K562 (cell line): Measurements from ENCODE around the gene CKS2. TPM values are rescaled to one million over a fixed set of nuclear protein-coding genes. Genes with fewer than 3 reads are reported as not detected.

ENCODE experiments used
- AFF4 ChIP-seq: sonication (generic); formaldehyde crosslinking; IDR thresholded peaks from 2 replicates; pipeline ENCODE4 v1.8.0; 2023; ENCODE audit warnings: mild to moderate bottlenecking, missing genetic modification reagents
- ATF7 ChIP-seq: fragments of 450-650 bp; IDR thresholded peaks from 2 replicates; pipeline ENCODE4 v1.7.1; 2014; ENCODE audit warnings: mild to moderate bottlenecking, moderate library complexity
- PRDM10 ChIP-seq: fragments of 450-650 bp; IDR thresholded peaks from 2 replicates; pipeline ENCODE4 v1.6.1; 2018; ENCODE audit not compliant: partially characterized antibody
- ZC3H4 ChIP-seq: sonication (generic); formaldehyde crosslinking; IDR thresholded peaks from 2 replicates; pipeline ENCODE4 v1.9.0; 2021; ENCODE audit warnings: missing genetic modification reagents, borderline replicate concordance
- ZNF212 ChIP-seq: fragments of 450-650 bp; formaldehyde crosslinking; IDR thresholded peaks from 2 replicates; pipeline ENCODE4 v1.4.0; 2020; ENCODE audit warnings: mild to moderate bottlenecking
- polyA plus RNA-seq, 8 experiments: library from polyadenylated mRNA; depleted of rRNA in 4 of 8; stranded (reverse) in 5 of 8; unstranded in 3 of 8; fragments of >200 nt; fragmentation: Nextera tagmentation in 2 of 8; fragmentation: Illumina TruSeq in 1 of 8; extraction: Ambion mirVana in 2 of 8; extraction: Trizol in 1 of 8; gene quantifications; 2 replicates each; pipeline versions ENCODE4 v1.2.1 to v1.2.3, GENCODE V29; 2011 to 2014; ENCODE audit warnings: inconsistent platforms in 1 of 8, missing spikeins in 1 of 8
- total RNA-seq, 7 experiments: library from RNA; depleted of rRNA in 6 of 7; stranded (reverse); fragments of >200 nt in 6 of 7; fragmentation: Illumina TruSeq in 2 of 7; extraction: Trizol in 2 of 7; gene quantifications; 2 replicates each; pipeline versions ENCODE4 v1.2.1 to v1.2.3, GENCODE V29; 2011 to 2021; ENCODE audit warnings: low replicate concordance in 1 of 7

CKS2 gene
- total and polyA plus RNA-seq, 9 of the 15 experiments (the other 6 are each of a cell fraction or from before 2014, with no cell fraction given), result 123 to 941 (median 321) TPM

GRCh38 chr9:89312222-89312571, 1.2 kb downstream of the CKS2 start (continued):
- TF ChIP-seq ZNF212, result no peak
- TF ChIP-seq ATF7, result no peak
- TF ChIP-seq PRDM10, result peak; percentile 15
- no peak; the same call in 1 of the 2 replicates for TF ChIP-seq ZC3H4 (CRISPR knock-in tag)
- TF ChIP-seq AFF4, result peak; percentile 80
